ENCODE results near the gene ADAMTS17. TPM values are rescaled to one million over a fixed set of nuclear protein-coding genes. Genes with fewer than 3 reads are reported as not detected.

The ADAMTS17 gene
- total RNA-seq, 1 experiment from 2014 or later = 0.15 TPM

GRCh38 chr15:100166313-100166712, 175.5 kb downstream of the ADAMTS17 start:
- H3K27me3 ChIP-seq (replicated peaks; ENCODE audit: insufficient read depth, low read depth, low read length, poor library complexity) = no peaks in the 10 kb centered on the region
- no peaks in the 10 kb centered on the region for H3K36me3 ChIP-seq (ENCODE audit: insufficient read depth, low read length, poor library complexity, severe bottlenecking)
- no peaks in the 10 kb centered on the region for H3K4me1 ChIP-seq (ENCODE audit: insufficient read depth, low read length, poor library complexity, severe bottlenecking)
- CTCF ChIA-PET = no interaction called here
- no peak overlapping the region for H3K27ac ChIP-seq (ENCODE audit: low read depth, low read length, poor library complexity, severe bottlenecking)
- no TSS peak for BruUV-seq (replicated peaks)
- TF ChIP-seq CTCF (conservative IDR thresholded peaks at IDR 0.05; ENCODE audit: low read depth, low read length) = no peak
- TF ChIP-seq EZH2 (IDR thresholded peaks at IDR 0.05; ENCODE audit: borderline replicate concordance, low read depth, low read length, poor library complexity, severe bottlenecking) = no peak
- no peak for DNase-seq (ENCODE audit: low spot score)
- no peak overlapping the region for H3K4me3 ChIP-seq (ENCODE audit: low read depth, low read length, poor library complexity, severe bottlenecking)
- POLR2A ChIA-PET (ENCODE audit: low non-redundant PET) = no interaction called here
- H3K9me3 ChIP-seq (ENCODE audit: low read depth, low read length, poor library complexity, severe bottlenecking) = peaks cover 23% of the 10 kb centered on the region
- intact Hi-C loops (cut with micrococcal nuclease; ENCODE audit: unreplicated experiment) = no loop called here

DNA sequence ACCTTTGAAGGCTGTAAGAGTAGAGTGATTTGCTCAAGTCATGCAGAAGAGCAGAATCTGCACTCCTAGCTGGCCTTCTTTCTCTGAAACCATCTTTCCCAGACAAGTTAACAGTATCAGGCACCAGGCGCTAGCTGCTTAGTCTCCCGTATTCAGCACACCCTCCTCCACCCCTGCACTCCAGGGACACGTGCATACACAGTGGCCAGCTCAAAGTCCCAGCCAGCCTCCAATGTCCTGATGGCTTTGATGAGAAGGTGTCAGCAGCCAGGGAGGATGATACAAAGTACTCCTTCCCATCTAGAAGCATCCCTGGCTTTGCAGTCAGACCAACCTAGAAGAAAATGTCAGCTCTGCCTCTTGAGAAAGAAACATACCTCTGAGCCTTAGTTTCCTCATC, 177.8 kb downstream of the ADAMTS17 start:
- BruUV-seq (replicated peaks) = no TSS peak
- Histone ChIP-seq H3K9me3 (ENCODE audit: low read depth, low read length, poor library complexity, severe bottlenecking) (peaks cover 18% of the 10 kb centered on the region), H3K36me3 (ENCODE audit: insufficient read depth, low read length, poor library complexity, severe bottlenecking) (no peaks in the 10 kb centered on the region), H3K4me1 (ENCODE audit: insufficient read depth, low read length, poor library complexity, severe bottlenecking) (no peaks in the 10 kb centered on the region), H3K4me3 (ENCODE audit: low read depth, low read length, poor library complexity, severe bottlenecking) (no peak overlapping the region), H3K27ac (ENCODE audit: low read depth, low read length, poor library complexity, severe bottlenecking) (no peak overlapping the region), H3K27me3 (replicated peaks; ENCODE audit: insufficient read depth, low read depth, low read length, poor library complexity) (no peaks in the 10 kb centered on the region)
- intact Hi-C loops (cut with micrococcal nuclease; ENCODE audit: unreplicated experiment) = no loop called here
- no peak for TF ChIP-seq CTCF (conservative IDR thresholded peaks at IDR 0.05; ENCODE audit: low read depth, low read length)
- no peak for TF ChIP-seq EZH2 (IDR thresholded peaks at IDR 0.05; ENCODE audit: borderline replicate concordance, low read depth, low read length, poor library complexity, severe bottlenecking)
- ChIA-PET POLR2A (ENCODE audit: low non-redundant PET) (no interaction called here), CTCF (no interaction called here)
- DNase-seq (ENCODE audit: low spot score) = no peak

DNA sequence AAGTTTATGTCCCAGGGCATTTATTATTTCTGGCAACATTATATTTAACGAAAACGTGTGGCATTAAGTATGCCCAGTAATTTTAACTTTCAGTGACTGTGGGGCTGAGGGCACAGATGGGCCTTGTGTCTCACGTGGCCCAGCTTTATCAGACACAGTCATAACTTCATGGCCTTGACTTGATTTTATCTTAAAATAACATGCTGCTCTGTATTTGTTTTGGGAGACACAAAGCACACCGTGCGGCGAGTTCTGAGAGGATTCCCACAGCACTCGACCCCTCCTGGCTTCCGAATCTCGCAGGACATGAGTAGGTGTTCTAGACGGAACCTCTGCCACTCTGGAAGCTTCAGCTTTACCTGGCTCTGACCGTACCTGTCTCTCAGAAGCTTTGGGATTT, 180.8 kb downstream of the ADAMTS17 start:
- peaks cover 6% of the 10 kb centered on the region for H3K9me3 ChIP-seq (ENCODE audit: low read depth, low read length, poor library complexity, severe bottlenecking)
- no peaks in the 10 kb centered on the region for H3K36me3 ChIP-seq (ENCODE audit: insufficient read depth, low read length, poor library complexity, severe bottlenecking)
- H3K27me3 ChIP-seq (replicated peaks; ENCODE audit: insufficient read depth, low read depth, low read length, poor library complexity) = no peaks in the 10 kb centered on the region
- DNase-seq (ENCODE audit: low spot score) = no peak
- intact Hi-C loops (cut with micrococcal nuclease; ENCODE audit: unreplicated experiment) = no loop called here
- ChIA-PET POLR2A (ENCODE audit: low non-redundant PET) (no interaction called here), CTCF (no interaction called here)
- H3K4me3 ChIP-seq (ENCODE audit: low read depth, low read length, poor library complexity, severe bottlenecking) = no peak overlapping the region
- TF ChIP-seq EZH2 (IDR thresholded peaks at IDR 0.05; ENCODE audit: borderline replicate concordance, low read depth, low read length, poor library complexity, severe bottlenecking) = no peak
- no peak for TF ChIP-seq CTCF (conservative IDR thresholded peaks at IDR 0.05; ENCODE audit: low read depth, low read length)
- no peaks in the 10 kb centered on the region for H3K4me1 ChIP-seq (ENCODE audit: insufficient read depth, low read length, poor library complexity, severe bottlenecking)
- no peak overlapping the region for H3K27ac ChIP-seq (ENCODE audit: low read depth, low read length, poor library complexity, severe bottlenecking)
- BruUV-seq (replicated peaks) = no TSS peak
